NCI-H2029 (cell line): ENCODE data around the gene MCCD1.

Experiments used
- DNase-seq: peaks from one replicate; lab custom pipeline; 2025; lab: John Stamatoyannopoulos, UW

The MCCD1 gene

DNA sequence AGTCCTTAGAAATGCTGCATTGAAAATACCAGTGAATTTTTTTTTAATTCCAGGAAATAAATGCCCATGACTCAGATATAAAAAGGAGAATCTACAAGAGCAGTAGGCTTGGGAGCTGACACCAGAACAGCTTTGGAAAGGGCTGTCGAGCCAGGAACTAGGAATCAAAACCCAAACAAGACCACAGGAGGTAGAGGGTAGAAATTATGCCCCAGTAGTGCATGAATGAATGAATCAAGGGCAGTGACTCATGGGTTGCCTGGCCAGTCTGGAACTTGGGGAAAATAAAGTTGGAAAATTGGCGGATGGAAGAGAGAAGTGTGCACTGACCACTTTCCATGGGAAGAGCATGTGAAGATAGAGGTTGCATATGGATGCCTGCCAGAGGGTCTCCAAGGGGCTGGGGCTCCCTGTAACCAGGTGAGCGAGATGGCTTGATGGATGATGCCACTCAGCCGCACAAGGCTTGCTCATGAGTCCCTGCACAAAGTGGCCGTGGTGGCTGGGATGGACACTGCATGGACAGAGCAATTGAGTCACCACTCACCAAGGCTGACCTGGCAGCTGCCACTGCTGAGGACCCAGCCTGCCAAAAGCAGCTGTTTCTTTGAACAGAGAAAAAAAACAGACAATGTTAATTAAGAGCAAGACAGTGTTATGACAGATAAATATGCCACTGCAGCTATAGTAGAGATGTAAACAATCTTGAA is 15.2 kb upstream of the MCCD1 start:
- no peak for DNase-seq

DNA sequence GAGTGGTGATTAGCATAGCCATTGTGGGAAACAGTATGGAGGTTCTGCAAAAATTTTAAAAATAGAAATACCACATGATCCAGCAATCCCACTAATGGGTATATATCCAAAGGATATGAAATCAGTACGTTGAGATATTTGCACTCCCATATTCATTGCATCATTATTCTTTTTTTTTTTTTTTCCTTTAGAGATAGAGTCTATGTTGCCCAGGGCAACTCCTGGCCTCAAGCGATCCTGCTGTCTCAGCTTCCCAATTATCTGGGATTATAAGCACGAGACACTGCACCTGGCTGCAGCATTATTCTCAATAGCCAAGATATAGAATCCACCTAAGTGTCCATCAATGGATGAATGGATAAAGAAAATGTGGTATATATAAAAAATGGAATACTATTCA is 6.9 kb upstream of the MCCD1 start:
- DNase-seq = no peak

DNA sequence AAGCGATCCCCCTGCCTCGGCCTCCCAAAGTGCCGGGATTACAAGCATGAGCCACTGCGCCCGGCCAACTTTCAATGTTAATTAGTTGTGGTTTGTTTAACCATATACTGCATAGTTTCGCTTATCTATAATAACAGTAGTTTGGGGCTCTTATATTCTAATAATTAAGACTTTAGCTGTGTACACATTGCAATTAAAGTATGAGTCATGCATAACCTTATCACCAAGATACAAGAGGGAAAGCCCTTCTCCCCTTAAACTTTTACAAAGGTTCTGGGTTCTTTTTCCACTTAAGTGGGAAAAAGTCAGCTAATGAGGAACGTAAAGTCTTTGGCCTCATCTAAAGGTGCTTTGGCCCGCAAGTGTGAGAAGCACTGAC is 3.2 kb upstream of the MCCD1 start:
- DNase-seq = no peak

DNA sequence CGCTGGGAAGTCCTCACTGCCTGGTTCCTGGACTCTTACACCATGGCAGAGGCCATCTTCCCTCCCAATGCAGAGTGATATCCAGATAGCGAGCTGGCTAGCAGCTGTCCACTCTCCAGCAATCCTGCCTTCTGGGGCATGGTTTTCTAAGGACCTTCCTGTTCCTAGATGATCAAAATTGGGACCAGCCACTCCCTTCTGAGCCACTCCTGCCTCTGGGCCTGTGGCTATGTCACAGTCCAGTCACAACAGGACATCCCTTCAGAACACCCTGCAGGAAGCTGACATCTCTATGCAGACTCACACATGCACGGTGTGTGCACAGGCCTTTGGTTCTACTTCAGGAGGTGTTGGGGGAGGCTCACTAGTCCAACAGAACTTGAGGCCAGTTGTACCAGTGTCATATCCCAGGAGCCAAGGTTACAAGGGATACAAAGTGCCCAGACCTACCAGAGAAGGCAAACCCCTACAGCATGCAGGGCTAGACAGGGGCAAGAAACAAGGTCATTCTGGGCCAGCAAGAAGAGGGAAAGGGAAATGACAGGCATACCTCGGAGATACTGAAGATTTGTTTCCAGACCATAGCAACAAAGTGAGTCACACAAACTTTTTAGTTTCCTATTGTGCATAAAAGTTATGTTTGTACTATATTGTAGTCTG is 2.7 kb upstream of the MCCD1 start:
- DNase-seq = no peak

DNA sequence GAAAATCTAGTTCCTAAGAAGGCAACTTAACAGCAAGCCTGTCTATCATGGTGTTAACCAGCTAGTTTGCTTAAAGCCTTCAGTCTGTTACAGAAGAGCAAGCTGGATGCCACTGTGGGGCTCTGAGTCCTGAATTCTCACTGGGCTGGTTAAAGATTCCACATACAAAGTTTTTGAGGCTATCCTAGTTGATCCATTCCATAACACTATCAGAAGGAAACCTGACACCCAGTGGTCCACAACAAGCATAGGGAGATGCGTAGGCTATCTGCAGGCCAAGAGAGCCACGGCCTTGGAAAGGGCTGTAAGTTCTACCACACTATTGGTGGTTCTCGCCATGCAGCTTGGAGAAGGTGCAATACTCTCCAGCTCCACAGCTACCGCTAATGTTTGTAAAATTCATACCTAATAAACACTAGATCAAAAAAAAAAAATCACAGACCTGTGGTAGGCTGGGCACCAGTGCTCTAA is 420 bp upstream of the MCCD1 start:
- DNase-seq = no peak

DNA sequence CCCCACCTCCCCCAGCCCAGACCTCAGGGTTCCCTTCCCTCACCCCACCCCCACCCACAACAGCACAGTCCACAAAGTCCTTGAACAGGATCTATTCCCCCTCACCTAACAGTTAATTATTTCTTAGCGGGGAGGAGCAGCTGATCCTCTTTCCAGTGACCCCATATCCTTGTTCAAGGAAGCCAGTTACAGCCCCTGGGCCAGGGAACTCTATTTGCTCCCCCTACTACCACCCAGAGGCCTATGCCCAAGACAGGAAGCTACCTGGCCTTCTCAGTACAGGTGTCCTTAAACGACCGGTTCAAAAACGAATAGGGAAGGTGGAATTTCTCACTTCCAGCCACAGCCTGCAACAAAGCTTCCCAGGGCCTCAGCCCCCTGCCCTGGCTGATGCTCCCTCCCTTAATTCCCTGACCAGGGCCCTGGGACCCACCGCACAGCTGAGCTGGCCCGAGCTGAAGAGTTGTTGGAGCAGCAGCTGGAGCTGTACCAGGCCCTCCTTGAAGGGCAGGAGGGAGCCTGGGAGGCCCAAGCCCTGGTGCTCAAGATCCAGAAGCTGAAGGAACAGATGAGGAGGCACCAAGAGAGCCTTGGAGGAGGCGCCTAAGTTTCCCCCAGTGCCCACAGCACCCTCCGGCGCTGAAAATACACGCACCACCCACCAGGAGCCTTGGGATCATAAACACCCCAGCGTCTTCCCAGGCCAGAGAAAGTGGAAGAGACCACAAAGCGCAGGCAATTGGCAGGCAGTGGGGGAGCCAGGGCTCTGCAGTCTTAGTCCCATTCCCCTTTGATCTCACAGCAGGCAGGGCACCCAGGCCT is 778 bp downstream of the MCCD1 start:
- DNase-seq = no peak

DNA sequence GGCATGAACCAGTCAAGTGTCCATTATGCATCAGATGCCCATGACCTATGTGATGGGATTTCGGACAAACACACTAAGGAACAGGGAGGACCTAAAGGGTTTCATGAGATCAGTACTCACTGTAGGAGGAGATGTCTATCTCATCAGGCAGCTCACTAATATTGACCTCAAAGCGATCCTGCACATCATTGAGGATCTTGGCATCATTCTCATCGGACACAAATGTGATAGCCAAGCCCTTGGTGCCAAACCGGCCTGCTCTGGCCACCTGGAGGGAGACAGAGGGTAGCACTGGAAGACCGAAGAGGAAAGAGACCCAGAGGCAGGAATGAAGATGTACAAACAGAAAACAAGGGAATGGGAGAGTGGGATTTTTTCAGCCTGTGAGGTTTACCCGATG is 1.9 kb downstream of the MCCD1 start:
- DNase-seq = no peak

DNA sequence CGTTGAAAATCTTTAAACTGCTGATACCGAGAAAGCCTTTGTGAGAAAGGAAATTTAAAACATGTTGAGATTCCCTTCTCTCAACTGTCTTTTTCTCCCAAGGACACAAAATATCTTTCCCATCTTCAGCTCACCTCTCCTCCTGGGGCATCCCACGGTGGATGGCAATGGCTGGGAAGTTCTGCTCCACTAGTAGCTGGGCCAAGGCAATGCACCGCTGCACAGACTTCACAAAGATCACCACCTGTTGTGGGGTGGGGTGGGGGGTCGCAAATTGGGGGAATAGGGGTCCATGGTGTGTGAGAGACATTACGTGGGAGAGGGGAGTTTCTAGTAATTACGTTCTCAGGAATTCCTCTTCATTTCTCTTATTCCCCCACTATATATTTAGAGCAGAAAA is 2.4 kb downstream of the MCCD1 start:
- no peak for DNase-seq

DNA sequence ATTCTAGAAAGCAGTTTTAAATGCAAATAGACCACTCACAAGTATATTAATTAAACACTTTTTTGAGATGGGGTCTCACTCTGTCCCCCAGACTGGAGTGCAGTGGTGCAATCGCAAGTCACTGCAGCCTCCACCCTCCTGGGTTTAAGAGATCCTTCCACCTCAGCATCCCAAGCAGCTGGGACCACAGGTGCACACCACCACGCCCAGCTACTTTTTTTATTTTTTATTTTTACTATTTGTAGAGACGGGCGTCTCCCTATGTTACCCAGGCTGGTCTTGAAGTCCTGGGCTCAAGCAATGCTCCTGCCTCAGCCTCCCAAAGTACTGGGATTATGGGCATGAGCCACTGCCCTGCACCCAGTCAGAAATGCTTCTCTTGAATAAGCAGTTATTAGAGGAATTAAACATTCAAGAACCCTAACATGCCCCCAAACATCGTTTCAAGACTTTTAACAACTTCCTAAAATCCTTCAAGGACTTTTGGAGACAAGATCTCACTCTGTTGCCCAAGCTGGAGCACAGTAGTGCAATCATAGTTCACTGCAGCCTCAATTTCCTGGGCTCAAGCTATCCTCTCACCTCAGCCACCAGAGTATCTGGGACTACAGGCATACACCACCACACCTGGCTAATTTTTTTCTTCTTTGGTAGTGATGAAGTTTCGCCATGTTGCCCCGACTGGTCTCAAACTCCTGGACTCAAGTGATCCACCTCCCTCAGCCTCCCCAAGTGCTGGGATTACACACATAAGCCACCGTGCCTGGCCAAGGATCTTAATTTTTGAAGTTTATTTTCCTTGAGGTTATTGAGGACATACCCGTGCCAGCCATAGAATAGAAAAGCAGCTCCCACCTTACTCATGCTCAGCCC is 3.2 kb downstream of the MCCD1 start:
- no peak for DNase-seq

DNA sequence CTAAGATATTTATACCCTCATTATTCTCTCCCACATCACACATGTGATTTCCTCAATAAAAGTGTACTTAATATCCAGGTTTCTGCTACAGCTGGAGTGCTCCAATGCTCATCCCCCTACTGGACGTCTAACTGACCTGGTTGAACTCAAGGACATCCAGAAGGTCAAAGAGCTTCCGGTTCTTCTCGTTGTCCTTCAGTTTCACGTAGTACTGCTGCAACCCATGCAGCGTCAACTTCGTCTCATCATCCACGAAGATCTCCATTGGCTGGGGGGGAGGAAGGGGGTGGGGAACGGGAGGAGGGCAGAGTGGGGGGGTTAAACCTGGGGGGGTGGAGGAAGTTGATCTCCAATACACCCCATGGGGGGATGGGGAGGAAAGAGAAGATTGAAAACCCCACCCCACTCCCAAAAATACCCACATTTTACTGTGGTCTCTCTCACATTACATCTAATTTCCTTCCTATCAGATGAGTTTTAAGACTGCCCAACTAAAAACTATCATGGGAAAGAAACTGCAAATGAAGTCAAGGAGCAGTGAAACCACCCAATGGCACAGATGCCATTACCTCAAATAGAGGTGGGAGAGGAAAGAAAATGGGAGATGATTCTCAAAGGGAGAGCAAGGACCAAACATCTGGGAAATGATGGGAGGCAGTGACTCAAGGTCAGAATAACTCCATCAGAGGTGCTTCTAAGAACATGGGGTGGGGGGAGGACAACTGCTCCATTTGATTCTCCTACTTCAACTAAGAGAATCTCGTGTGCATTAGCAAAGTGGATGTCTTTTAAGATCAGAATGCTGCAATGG is 4.1 kb downstream of the MCCD1 start:
- DNase-seq = no peak

DNA sequence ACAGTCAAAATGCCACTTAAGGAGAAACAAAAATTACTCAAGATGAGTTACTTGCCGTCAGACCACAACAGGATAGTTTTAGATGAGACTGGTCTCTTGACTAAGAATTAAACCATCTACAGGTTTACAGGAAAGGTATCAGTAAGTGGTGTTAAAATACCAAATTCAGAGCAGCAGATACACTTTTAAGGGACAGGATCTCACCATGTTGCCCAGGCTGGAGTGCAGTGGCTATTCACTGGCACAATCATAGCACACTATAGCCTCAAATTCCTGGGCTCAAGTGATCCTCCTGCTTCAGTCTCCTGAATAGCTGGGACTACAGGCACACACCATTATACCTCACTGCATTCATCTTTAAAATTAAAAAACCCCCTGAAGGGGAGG is 4.7 kb downstream of the MCCD1 start:
- DNase-seq = no peak

DNA sequence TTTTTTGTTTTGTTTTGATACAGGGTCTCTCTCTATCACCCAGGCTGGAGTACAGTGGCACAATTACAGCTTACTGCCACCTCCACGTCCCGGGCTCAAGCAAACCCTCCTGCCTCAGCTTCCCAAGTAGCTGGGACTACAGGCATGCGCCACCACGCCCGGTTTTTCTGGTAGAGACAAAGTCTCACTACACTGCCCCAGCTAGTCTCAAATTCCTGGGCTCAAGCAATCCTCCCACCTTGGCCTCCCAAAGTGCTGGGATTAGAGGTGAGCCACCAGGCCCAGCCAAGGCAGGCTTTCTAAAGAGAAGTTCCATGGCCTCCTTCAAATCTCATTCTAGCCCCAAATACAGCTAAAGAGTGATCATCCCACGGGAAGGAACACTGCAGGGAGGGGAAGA is 5.2 kb downstream of the MCCD1 start:
- DNase-seq = no peak

DNA sequence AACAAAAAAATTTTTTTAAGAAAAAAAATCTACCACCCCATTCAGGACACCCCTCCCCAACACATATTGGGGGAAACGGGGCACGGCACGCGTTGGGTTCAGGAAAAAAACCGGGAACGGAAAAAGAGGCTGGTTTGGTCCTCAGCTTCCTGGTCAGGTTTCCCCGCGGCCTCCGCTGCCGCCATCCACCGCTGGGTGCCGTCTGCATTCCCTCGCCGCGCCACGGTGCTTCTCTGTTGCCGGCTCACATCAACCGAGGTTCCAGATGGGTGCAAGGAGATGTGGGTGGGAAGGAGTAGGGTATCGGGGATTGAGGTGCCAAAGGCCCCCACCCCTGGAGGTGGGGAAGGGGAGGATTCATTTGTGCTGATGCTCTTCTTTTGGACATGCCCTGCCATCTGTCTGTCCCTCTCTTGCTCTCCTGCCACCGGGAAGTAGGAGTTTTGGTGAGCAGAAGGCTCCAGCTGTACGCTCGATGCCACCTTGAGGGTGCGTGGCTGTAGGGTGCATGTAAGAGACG is 5.8 kb downstream of the MCCD1 start:
- DNase-seq = no peak

DNA sequence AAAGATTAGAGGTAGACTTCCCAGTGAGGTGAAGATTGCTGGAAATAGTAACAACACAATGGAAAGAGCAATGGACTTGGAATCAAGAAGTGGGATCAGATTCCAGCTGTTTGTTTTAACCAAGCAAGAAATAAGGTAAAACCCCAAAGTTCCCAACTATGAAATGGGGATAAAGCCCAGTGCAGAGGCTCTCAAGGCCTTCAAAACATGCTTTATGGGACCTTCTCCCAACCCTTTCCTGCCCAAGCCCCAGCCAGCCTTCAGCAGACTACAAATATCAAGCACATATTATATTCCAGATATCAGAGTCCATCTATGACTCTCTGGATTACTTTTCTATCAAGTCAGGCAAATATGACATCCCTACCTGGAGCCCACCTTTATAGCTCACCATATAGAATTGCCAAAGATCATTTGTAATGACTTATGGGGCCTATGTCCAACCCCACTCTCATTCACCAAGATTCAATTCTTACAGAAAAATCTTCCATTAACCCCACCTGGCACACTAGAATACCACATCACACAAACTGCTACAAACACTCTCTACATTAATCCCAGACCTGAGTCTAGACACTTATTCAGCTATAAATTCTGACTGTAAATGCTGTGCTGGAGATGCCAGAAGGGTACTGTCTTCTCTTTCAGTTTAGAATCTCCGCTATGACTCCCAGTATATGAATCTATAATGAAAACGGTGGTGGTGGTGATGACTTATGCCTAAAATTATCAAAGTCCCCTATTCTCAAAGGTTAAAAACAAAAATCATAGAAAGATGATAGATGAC is 7.0 kb downstream of the MCCD1 start:
- DNase-seq = no peak

DNA sequence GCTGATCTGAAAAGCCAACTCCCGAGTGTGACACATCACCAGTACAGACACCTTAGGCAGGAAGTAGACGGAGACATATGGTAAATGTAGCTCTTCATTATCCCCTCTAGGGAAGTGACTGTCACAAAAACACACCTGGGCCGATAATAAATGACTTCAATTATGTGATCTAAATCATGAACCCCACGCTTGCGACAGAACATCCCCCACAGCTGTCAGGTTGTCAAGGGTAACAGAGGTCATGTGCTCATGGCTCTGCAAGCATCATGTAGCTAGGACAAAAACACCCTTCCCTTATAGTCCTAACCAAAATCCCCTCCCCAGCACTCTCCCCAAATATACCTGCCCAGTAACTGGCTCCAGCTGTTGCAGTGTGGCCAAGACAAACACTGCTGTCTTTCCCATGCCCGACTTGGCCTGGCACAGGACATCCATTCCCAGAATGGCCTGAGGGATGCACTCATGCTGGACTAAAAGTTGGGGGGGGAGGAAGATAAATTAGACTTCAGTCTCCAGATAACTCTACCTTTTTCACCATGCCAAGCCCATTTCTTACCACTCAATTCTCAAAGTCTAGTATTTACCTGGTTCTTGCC is 10.1 kb downstream of the MCCD1 start:
- DNase-seq = no peak

DNA sequence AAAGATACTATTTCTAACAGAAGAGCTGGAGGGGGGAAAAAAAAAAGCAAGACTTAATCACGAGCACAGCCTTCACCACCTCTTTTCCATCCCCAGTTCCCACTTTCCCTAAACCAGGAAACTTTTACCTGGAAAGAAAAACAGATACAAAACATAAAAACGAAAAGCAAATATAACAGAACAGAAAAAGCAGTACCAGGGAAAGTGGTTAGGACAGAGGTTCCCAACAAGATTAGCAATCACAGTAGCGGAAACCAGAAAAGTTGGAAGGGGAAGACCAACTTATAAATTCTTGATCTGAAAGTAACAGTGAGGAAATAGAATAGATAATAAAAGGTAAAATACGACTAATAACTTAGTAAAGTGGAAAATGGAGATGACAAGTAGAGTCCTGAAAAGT is 11.9 kb downstream of the MCCD1 start:
- DNase-seq = no peak

DNA sequence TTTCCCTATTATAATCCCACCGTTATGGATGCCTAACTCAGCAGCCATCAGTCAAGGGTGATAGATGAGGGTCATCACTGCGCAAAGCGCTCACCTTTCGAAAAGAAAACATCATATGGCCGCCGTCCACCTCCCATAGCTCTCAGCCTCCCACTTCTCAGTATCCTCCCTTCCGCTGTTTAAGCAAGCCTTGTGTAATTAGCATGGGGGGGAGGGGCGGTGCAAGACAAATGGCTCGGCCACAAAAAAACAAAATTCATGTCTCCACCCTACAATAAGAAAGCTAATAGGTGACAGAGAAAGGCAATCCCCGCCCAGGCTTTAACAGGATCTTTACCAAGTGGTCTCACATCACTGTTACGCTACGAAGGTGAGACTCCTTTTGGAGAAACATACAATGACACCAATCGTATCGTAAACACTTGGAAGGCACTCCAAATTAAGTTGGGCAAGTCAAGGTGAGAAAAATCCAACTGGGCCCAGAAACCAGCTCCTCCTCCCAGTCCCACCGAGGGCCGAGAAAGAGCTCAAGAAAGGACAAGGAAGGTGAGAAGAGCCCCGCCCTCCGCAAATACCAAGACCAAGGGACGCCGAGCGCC is 12.4 kb downstream of the MCCD1 start:
- peak; percentile 76 for DNase-seq

DNA sequence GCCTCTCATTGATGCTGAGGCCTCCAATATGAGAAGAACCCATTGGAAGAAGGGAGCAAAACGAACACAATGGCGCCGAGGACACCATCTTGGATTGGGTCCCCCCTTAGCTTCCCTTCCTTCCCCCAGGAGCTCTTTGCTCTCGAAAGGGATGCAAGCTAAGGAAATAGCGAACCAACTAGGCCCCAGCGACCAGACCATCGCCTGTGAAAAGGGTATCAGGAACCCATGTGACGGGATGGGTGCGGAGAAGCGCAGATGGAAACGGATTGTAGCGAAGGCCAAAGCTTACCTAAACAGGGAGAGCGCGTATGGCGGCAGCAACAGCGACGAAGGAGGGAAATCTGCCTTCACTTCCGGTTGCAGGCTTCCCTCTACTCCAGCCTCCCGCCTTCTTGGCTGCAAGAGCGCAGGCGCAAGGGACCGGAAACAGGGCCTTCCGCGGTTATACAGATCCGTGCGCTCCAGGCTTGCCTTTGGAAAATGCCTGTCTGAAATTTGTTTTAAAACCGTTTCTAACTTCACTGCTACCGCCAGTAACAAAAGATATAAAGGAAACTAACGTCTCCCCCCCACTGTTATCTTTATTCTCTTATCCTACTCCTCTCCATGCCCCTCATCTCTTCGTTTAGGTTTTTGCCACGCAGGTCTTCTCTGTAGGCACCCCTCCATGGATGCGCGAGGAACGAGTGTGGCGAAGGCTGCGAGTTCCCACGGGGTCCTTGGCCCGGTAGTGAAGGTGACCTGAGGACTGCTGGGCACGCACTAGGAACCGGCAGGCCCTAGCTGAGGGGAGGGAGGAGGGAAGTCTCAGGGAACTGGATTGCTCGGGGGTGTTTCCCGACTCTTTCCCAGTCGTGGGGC is 13.1 kb downstream of the MCCD1 start, which contains the start of gene DDX39B:
Gene DDX39B, minus strand, starts transcription at position 346 of the 864 bp plus-strand sequence. CDS start 1,471 bp downstream, outside the sequence.
- peak; percentile 97 for DNase-seq
